PFSK-1 (cell line): ENCODE measurements around the gene ABI3BP.

ENCODE experiments used
- FOXP2 ChIP-seq: optimal IDR thresholded peaks from 2 replicates; pipeline ENCODE3; 2011; ENCODE audit warnings: borderline replicate concordance, control low read depth, inconsistent platforms; ENCODE audit not compliant: insufficient read depth; ENCODE audit errors: extremely low read length, extremely low read depth
- POLR2AphosphoS5 ChIP-seq: IDR thresholded peaks from 2 replicates; pipeline ENCODE4 v1.6.1; 2012; ENCODE audit warnings: low read depth, mild to moderate bottlenecking, control low read depth, low read length, moderate library complexity
- REST ChIP-seq, 2 experiments: IDR thresholded peaks; 2 replicates each; pipeline versions ENCODE4 v1.6.1 to v1.8.0; 2011 to 2012; ENCODE audit warnings: low read depth in 2 of 2, low read length in 2 of 2, control low read depth in 1 of 2, inconsistent platforms in 1 of 2, mild to moderate bottlenecking in 1 of 2, moderate library complexity in 1 of 2; ENCODE audit not compliant: insufficient read depth in 1 of 2
- SIN3A ChIP-seq: IDR thresholded peaks from 2 replicates; pipeline ENCODE4 v1.6.1; 2012; ENCODE audit warnings: mild to moderate bottlenecking, low read length, moderate library complexity, borderline replicate concordance; ENCODE audit not compliant: insufficient read depth
- TAF1 ChIP-seq: IDR thresholded peaks from 2 replicates; pipeline ENCODE4 v1.6.1; 2012; ENCODE audit warnings: low read length, control low read depth, borderline replicate concordance; ENCODE audit not compliant: insufficient read depth

The ABI3BP gene

GRCh38 chr3:100882571-100882984, 110.6 kb downstream of the ABI3BP start:
- TF ChIP-seq SIN3A (0 out of 2 replicates have a peak, but pooled peaks have one; percentile 22), POLR2AphosphoS5 (no peak)

GRCh38 chr3:100880845-100881244, 112.4 kb downstream of the ABI3BP start:
- TF ChIP-seq SIN3A, result no peak
- TF ChIP-seq REST (IDR thresholded peaks at IDR 0.05; ENCODE audit: insufficient read depth in 1 of 2, low read depth in 2 of 2, low read length in 2 of 2), result peak; percentile 17 to 50; a peak in 2 of 4 replicates

DNA sequence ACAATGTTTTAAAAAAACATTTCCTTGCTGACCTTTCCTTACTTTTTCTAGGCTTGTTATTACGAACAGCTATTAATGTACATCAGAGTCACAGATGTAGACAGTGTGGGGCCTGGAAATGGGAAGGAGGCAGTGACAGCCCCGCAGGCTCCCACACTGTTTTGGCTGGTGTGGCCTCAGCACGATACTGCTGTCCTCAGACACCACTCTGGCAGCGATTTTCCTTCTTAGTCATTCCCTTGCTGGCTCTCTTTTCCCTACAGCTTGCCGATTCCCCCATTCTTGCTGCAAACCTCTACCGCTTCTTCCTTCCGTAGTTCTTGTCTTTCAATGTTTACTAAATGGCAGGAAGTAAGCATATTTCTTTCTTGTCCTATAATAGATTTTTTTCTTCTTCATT, 113.1 kb downstream of the ABI3BP start:
- TF ChIP-seq POLR2AphosphoS5 (no peak), REST (IDR thresholded peaks at IDR 0.05; ENCODE audit: insufficient read depth in 1 of 2, low read depth in 2 of 2, low read length in 2 of 2) (peak in 1 of 2 experiments; percentile 62; a peak in 2 of 4 replicates), FOXP2 (no peak), SIN3A (0 out of 2 replicates have a peak, but pooled peaks have one; percentile 7), TAF1 (no peak)

- TF ChIP-seq SIN3A, result no peak
- TF ChIP-seq POLR2AphosphoS5, result no peak
- no peak for TF ChIP-seq FOXP2
- no peak for TF ChIP-seq TAF1
- TF ChIP-seq REST (IDR thresholded peaks at IDR 0.05; ENCODE audit: insufficient read depth in 1 of 2, low read depth in 2 of 2, low read length in 2 of 2), result no peak
Observed at GRCh38 chr3:100879195-100879810, 113.9 kb downstream of the ABI3BP start.

DNA sequence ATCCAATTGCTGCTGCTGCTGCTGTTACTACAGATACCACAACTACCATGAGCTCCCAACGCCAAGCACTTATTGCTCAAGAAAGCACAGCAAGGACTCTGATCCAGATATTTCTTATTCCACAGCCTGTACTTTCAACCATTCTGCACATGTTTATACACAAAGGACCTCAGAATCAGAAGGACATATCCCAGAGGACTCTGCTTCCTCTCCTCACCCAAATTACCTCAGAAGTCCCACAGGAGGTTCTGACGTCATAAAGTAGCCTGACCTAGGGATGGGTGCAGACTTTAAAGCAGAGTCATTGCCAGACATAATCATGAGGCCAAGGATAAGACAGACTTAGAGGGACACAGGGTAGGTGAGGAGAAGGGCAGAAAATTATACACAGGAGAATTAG, 115.9 kb downstream of the ABI3BP start:
- no peak for TF ChIP-seq TAF1
- no peak for TF ChIP-seq POLR2AphosphoS5
- TF ChIP-seq SIN3A, result no peak
- TF ChIP-seq FOXP2, result no peak
- TF ChIP-seq REST (IDR thresholded peaks at IDR 0.05; ENCODE audit: insufficient read depth in 1 of 2, low read depth in 2 of 2, low read length in 2 of 2), result no peak
